ENCODE results near the gene SNAP29.
A peak's percentile ranks its signal among the peaks of the same experiment; 100 is the strongest.
"Not testable (repeated sequence)": the region's sequence is repeated elsewhere in the genome, so short reads cannot be mapped to it uniquely, and the experiment has no call there.

SNAP29 gene

GRCh38 chr22:20920881-20921203, 62.0 kb downstream of the SNAP29 start:
- DNase-seq = no peak

GRCh38 chr22:20922141-20922751, 63.4 kb downstream of the SNAP29 start:
- H3K27ac Mint-ChIP-seq = peak overlapping the region in 1 of 2 donors; percentile 70
- H3K27me3 Mint-ChIP-seq = no peaks in the 10 kb centered on the region
- no peaks in the 10 kb centered on the region for H3K9me3 Mint-ChIP-seq
- H3K4me3 Mint-ChIP-seq = peak overlapping the region; percentile 28 to 67
- peaks cover 64% of the 10 kb centered on the region for H3K4me1 Mint-ChIP-seq
- DNase-seq (no peak), ATAC-seq (no peak)

More at GRCh38 chr22:20920881-20921203, 62.0 kb downstream of the SNAP29 start:
- ATAC-seq = no peak
- H3K4me3 Mint-ChIP-seq = peak overlapping the region; percentile 81 to 94
- peak overlapping the region; percentile 1 to 63 for H3K27ac Mint-ChIP-seq
- no peaks in the 10 kb centered on the region for H3K27me3 Mint-ChIP-seq
- no peaks in the 10 kb centered on the region for H3K9me3 Mint-ChIP-seq
- peaks cover 60% of the 10 kb centered on the region for H3K4me1 Mint-ChIP-seq

- no peak for DNase-seq
- Mint-ChIP-seq H3K9me3 (no peaks in the 10 kb centered on the region), H3K27ac (peak overlapping the region in 1 of 2 donors; percentile 23), H3K27me3 (no peaks in the 10 kb centered on the region), H3K4me3 (no peak overlapping the region), H3K4me1 (peaks cover 69% of the 10 kb centered on the region)
- no peak for ATAC-seq
These were observed 67.4 kb downstream of the SNAP29 start for GRCh38 chr22:20926243-20926642.

GRCh38 chr22:20927940-20928572, 69.2 kb downstream of the SNAP29 start:
- H3K9me3 Mint-ChIP-seq = no peaks in the 10 kb centered on the region
- no peaks in the 10 kb centered on the region for H3K27me3 Mint-ChIP-seq
- H3K4me3 Mint-ChIP-seq = no peak overlapping the region
- no peak for ATAC-seq
- H3K4me1 Mint-ChIP-seq = peaks cover 67% of the 10 kb centered on the region
- H3K27ac Mint-ChIP-seq = no peak overlapping the region
- DNase-seq = no peak

GRCh38 chr22:20928573-20928967, 69.8 kb downstream of the SNAP29 start:
- Mint-ChIP-seq H3K4me1 (peaks cover 68% of the 10 kb centered on the region), H3K27ac (no peak overlapping the region), H3K9me3 (no peaks in the 10 kb centered on the region), H3K27me3 (no peaks in the 10 kb centered on the region), H3K4me3 (no peak overlapping the region)
- ATAC-seq = no peak
- no peak for DNase-seq

GRCh38 chr22:20930004-20930403, 71.2 kb downstream of the SNAP29 start:
- Mint-ChIP-seq H3K27ac (no peak overlapping the region), H3K9me3 (no peaks in the 10 kb centered on the region), H3K27me3 (no peaks in the 10 kb centered on the region), H3K4me1 (peaks cover 68% of the 10 kb centered on the region), H3K4me3 (no peak overlapping the region)
- DNase-seq = no peak
- ATAC-seq = no peak

GRCh38 chr22:20930435-20930834, 71.6 kb downstream of the SNAP29 start:
- H3K27ac Mint-ChIP-seq, H3K9me3 Mint-ChIP-seq, DNase-seq, H3K4me3 Mint-ChIP-seq, ATAC-seq, H3K27me3 Mint-ChIP-seq: not testable (repeated sequence)
- peaks cover 68% of the 10 kb centered on the region for H3K4me1 Mint-ChIP-seq

- ATAC-seq = no peak
- H3K27me3 Mint-ChIP-seq = no peaks in the 10 kb centered on the region
- H3K4me3 Mint-ChIP-seq = no peak overlapping the region
- H3K9me3 Mint-ChIP-seq = no peaks in the 10 kb centered on the region
- no peak for DNase-seq
- peaks cover 68% of the 10 kb centered on the region for H3K4me1 Mint-ChIP-seq
- peak overlapping the region in 1 of 2 donors; percentile 34 for H3K27ac Mint-ChIP-seq
These were observed 72.4 kb downstream of the SNAP29 start for GRCh38 chr22:20931126-20931654.

GRCh38 chr22:20933910-20934309, 75.1 kb downstream of the SNAP29 start:
- no peak overlapping the region for H3K4me3 Mint-ChIP-seq
- H3K4me1 Mint-ChIP-seq = peaks cover 78% of the 10 kb centered on the region
- H3K27me3 Mint-ChIP-seq = no peaks in the 10 kb centered on the region
- DNase-seq = no peak
- H3K27ac Mint-ChIP-seq = no peak overlapping the region
- no peaks in the 10 kb centered on the region for H3K9me3 Mint-ChIP-seq
- ATAC-seq = no peak

- H3K9me3 Mint-ChIP-seq, DNase-seq, ATAC-seq, H3K27me3 Mint-ChIP-seq, H3K4me3 Mint-ChIP-seq, H3K27ac Mint-ChIP-seq: not testable (repeated sequence)
- peaks cover 80% of the 10 kb centered on the region for H3K4me1 Mint-ChIP-seq
These were observed 76.2 kb downstream of the SNAP29 start for GRCh38 chr22:20935049-20935448.

- H3K4me3 Mint-ChIP-seq, H3K9me3 Mint-ChIP-seq, H3K27me3 Mint-ChIP-seq, DNase-seq, ATAC-seq: not testable (repeated sequence)
- peak overlapping the region in 1 of 2 donors; percentile 24 for H3K27ac Mint-ChIP-seq
- H3K4me1 Mint-ChIP-seq = peaks cover 87% of the 10 kb centered on the region
These were observed 77.2 kb downstream of the SNAP29 start for GRCh38 chr22:20935780-20936539.

GRCh38 chr22:20937031-20937793, 78.4 kb downstream of the SNAP29 start:
- no peaks in the 10 kb centered on the region for H3K9me3 Mint-ChIP-seq
- H3K27ac Mint-ChIP-seq = peak overlapping the region in 1 of 2 donors; percentile 52
- ATAC-seq (no peak), DNase-seq (no peak)
- peaks cover 89% of the 10 kb centered on the region for H3K4me1 Mint-ChIP-seq
- peak overlapping the region in 1 of 2 donors; percentile 5 for H3K4me3 Mint-ChIP-seq
- no peaks in the 10 kb centered on the region for H3K27me3 Mint-ChIP-seq

- ATAC-seq (no peak), DNase-seq (no peak)
- Mint-ChIP-seq H3K27ac (no peak overlapping the region), H3K4me1 (peaks cover 89% of the 10 kb centered on the region), H3K9me3 (no peaks in the 10 kb centered on the region), H3K4me3 (no peak overlapping the region), H3K27me3 (no peaks in the 10 kb centered on the region)
These were observed 79.2 kb downstream of the SNAP29 start for GRCh38 chr22:20937794-20938671.

- not testable (repeated sequence) for H3K27ac Mint-ChIP-seq, DNase-seq, H3K4me3 Mint-ChIP-seq, H3K9me3 Mint-ChIP-seq, ATAC-seq, H3K27me3 Mint-ChIP-seq
- peaks cover 91% of the 10 kb centered on the region for H3K4me1 Mint-ChIP-seq
These were observed 80.8 kb downstream of the SNAP29 start for GRCh38 chr22:20939457-20940185.

Measured in stimulated activated naive CD8-positive, alpha-beta T cell treated with anti-CD3 and anti-CD28 coated beads, Interleukin-15, amount 100 ng/mL, for 72 hours (primary cell).